Motor neuron (in vitro differentiated cells): ENCODE data around the gene ZNF592. TPM values are rescaled to one million over a fixed set of nuclear protein-coding genes. Genes with fewer than 3 reads are reported as not detected.
A peak's percentile ranks its signal among the peaks of the same experiment; 100 is the strongest.
"Not testable (repeated sequence)": the region's sequence is repeated elsewhere in the genome, so short reads cannot be mapped to it uniquely, and the experiment has no call there.

Experiments
- ATAC-seq, 8 experiments: fragments of 200-7000 bp; cut with Tn5 transposase; replicated peaks in 6 of 8; 2 replicates each; pipeline ENCODE4 v1.8.0; 2021; ENCODE audit warnings: mild to moderate bottlenecking in 8 of 8, moderate library complexity in 8 of 8
- H3K27ac ChIP-seq, 2 donors: fragments of 250-450 bp; sonication (Bioruptor Pico); 2 replicates each; pipeline ENCODE4 v1.9.0; 2021; ENCODE audit warnings: antibody characterized with exemption in 2 of 2, mild to moderate bottlenecking in 2 of 2, moderate library complexity in 1 of 2
- H3K4me1 ChIP-seq, 2 donors: fragments of 250-450 bp; sonication (Bioruptor Pico); replicated peaks in 1 of 2; 2 replicates each; pipeline ENCODE4 v1.6.1; 2021; ENCODE audit warnings: antibody characterized with exemption in 2 of 2, mild to moderate bottlenecking in 2 of 2, moderate library complexity in 1 of 2
- H3K4me3 ChIP-seq, 5 donors: fragments of 250-450 bp; sonication (Bioruptor Pico); 2 replicates each; pipeline ENCODE4 v1.9.0; 2021; ENCODE audit warnings: antibody characterized with exemption in 5 of 5, mild to moderate bottlenecking in 5 of 5, moderate library complexity in 4 of 5
- WGBS, 10 experiments: fragments of 450-650 bp; shearing (Covaris generic); methylation state at CpG; one replicate each; pipeline ENCODE4 v1.0.0; 2022; 5-methylcytosine and 5-hydroxymethylcytosine counted together
- in situ Hi-C, 9 experiments: fragments of 400-800 bp; cut with MboI; loops; one replicate each; pipeline ENCODE4 v1.15.0; 2021; ENCODE audit warnings: low sequenced_read_pairs in 9 of 9, low pct_unique_long_range_greater_than_20kb in 2 of 9; ENCODE audit not compliant: unreplicated experiment in 9 of 9
- total RNA-seq, 8 experiments: library from RNA; unstranded; fragments of 300-600 nt; gene quantifications; 2 replicates each; pipeline versions ENCODE4 v1.2.3 to v1.2.4, GENCODE V29; 2022

The ZNF592 gene
- total RNA-seq, 8 experiments from 2014 or later, result 5.7 to 14.6 (median 11.1) TPM

DNA sequence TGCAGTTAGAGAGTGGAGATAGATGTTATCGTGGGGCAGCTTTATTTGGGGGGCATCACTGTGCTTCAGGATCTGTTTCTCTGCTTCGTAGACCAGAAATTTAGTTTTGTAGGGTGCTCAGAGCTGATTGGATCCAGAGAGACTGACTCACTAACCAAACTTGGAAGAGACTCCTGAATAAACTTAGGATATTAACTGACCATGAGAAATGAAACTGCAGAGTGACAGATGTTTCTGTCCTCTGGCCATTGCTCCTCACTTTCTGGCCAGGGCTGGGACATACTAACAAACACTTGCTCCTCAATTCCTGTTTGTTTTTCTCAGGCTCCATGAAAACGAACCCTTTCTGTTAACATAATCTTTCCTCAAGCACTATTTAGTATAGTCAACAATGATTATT is 4.3 kb downstream of the ZNF592 start:
- Histone ChIP-seq H3K4me3 (no peak overlapping the region), H3K27ac (no peak overlapping the region), H3K4me1 (peaks cover 13 to 20% of the 10 kb centered on the region in 2 donors)
- in situ Hi-C loops, result no loop called here
- WGBS, 10 experiments, result 0 to 100% (median 80%) methylated on average over 1 to 3 of the region's 3 CpGs; no CpG with 5 or more reads in 1 of the 10 experiments
- peak in 2 of 8 experiments; percentile 2 to 4 for ATAC-seq

DNA sequence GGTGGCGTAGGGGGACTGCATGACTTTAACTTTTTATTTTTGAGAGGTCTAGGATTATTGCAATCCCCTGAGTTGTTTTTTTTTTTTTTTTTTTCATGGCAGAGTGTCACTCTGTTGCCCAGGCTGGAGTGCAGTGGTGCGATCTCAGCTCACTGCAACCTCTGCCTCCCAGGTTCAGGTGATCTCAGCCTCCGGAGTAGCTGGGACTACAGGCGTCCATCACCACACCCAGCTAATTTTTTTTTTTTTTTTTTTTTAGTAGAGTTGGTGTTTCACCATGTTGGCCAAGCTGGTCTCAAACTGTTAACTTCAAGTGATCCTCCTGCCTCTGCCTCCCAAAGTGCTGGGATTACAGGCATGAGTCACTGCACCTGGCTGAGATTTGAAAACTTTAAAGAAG is 6.5 kb downstream of the ZNF592 start:
- 82 to 100% (median 100%) methylated on average over 1 to 4 of the region's 4 CpGs for WGBS, 10 experiments
- H3K27ac ChIP-seq, H3K4me3 ChIP-seq, ATAC-seq, in situ Hi-C loops: not testable (repeated sequence)
- peaks cover 9 to 14% of the 10 kb centered on the region in 2 donors for H3K4me1 ChIP-seq

DNA sequence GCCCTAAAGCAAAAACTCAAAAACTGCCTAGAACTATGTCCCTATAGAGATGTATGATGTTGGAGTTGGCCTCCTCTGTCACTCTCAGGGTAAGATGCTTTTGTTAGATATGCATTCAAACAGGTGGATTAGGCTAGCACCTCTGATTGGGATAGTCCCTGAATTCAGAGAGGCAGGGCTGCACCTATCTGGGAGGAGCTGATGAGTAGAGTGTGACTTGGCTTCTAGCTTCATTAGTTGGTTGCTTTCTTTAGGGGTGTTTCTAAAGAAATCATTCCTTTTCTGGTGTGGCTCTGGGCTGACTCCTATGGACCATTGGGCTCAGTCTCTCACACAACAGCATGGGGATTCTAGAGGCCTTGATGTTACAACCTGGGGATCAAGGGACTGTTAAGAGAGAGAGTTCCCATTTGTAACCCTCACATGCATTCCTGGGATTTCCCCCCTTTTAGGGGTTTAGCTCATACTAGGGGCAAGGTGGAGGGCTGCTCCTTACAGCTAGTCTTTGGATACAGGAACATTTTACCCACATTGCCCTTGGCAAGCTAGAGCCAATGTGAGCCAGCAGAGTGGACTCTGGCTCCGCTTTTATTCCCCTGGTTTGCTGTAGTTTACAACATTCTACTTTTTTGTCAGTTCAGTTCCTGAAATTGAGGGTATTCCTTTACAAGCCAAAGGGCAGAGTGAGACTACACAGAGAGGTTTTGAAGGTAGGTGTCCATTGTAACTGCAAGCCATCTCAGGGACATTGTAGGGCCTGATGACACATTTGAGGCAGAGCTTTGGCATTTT is 7.5 kb downstream of the ZNF592 start:
- Histone ChIP-seq H3K27ac (no peak overlapping the region), H3K4me1 (peaks cover 0 to 3% of the 10 kb centered on the region in 2 donors), H3K4me3 (no peak overlapping the region)
- WGBS, 10 experiments, result 100% methylated on average over 1 of the region's 1 CpG; no CpG with 5 or more reads in 9 of the 10 experiments
- in situ Hi-C loops, result no loop called here
- no peak for ATAC-seq

DNA sequence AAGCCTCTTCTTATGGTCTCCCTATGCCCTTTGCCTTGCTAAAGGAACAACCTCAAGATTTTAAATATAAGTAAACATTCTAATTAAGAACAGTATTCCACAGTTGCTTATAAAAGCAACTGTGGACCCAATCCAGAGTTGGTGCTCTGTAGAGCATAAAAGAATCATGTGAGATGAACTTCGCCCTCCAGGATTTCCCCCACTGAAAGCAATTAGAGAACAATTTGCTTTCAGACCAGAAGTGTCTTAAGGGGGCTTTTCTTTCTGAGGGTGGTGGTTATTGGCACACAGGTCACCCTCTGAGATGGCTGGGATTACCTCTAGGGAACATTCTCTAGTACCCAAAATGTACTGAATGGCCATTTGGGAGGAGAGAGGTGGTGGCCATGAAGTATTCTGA is 10.6 kb downstream of the ZNF592 start:
- WGBS, 10 experiments, result 67 to 100% (median 85%) methylated on average over 1 of the region's 1 CpG; no CpG with 5 or more reads in 4 of the 10 experiments
- H3K4me1 ChIP-seq, result no peaks in the 10 kb centered on the region
- H3K4me3 ChIP-seq, result no peak overlapping the region
- ATAC-seq, result no peak
- in situ Hi-C loops, result no loop called here
- no peak overlapping the region for H3K27ac ChIP-seq

DNA sequence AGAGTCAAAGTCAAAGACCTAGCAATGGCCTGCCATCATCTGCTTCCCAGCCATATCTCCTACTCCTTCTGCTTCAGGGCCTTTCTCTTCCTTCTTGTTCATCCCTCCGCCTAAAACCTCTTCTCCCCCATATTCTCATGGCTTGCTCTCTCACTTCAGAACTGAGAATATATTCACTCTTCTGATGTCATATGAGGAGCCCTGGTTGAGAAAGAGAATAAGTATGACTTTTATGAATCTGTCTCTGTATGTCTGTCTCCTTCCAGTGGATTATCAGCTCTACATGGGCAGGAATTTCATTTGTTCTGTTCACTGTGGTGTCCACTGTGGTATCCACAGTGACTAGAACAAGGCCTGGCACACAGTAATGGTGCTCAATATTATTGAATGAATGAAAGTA is 11.8 kb downstream of the ZNF592 start:
- ATAC-seq, result no peak
- Histone ChIP-seq H3K4me1 (no peaks in the 10 kb centered on the region), H3K27ac (no peak overlapping the region), H3K4me3 (no peak overlapping the region)
- WGBS, 10 experiments, result 80 to 100% (median 100%) methylated on average over 1 of the region's 1 CpG; no CpG with 5 or more reads in 3 of the 10 experiments
- in situ Hi-C loops, result no loop called here

DNA sequence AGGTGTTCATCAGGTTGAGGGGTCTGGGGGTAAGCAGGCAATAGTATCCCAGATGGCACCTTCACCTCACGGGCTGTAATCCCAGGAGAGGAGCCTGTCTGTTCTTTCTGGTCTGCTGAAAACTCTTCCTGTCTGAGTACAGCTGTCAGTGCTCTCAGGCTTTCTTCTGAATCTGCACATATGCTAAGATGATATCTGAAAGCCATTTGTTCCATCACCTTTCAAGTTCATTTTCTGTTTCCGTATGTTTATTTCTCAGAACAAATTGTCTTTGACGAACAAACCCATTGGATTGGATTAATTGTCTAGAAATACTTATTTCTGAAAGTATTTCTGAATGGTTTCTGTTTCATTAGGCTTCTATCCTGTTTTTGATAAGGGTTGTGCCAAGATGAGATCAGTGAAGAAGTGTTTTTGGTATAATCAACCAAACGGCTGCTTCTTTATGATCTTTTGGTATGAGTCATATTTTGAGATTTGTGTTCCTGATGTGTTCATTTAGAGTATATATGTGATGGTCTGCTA is 13.3 kb downstream of the ZNF592 start:
- Histone ChIP-seq H3K4me3 (no peak overlapping the region), H3K4me1 (no peaks in the 10 kb centered on the region), H3K27ac (no peak overlapping the region)
- no peak for ATAC-seq
- in situ Hi-C loops, result no loop called here
- 0 to 100% (median 78%) methylated on average over 1 to 4 of the region's 4 CpGs; no CpG with 5 or more reads in 1 of the 10 experiments for WGBS, 10 experiments

DNA sequence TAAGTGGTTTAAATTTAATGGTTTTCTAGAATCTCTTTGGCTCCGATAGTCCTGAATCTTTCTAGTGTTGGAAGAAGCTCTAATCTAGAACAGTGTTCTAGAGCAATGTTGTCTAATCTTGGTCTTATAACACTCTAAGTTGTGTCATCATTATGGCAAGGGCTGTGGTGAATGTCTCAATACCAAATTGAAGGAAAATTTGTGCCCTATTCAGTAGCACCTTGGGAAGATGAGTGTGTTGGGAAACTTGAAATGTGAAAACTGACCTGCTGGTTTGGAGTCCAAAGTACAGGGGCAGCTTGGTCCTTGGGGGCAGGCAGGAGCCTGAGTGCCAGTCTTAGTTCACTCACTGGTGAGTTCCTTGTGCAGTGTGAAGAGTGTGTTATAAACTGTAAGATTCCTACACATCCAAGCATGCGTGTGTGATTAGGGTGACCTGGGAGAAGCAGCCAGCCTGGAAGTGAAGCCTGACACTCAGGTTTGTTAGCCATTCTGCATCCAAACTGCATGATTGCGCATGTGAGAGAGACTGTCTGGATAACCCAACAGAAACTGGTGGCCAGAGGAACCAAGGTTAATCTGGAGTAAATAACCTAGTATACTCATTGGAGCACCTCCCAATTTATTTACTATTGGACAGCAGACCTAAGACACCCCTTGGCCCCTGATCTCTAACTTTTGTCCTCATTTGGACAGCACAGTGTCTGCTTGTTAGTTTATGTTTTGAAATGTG is 14.6 kb downstream of the ZNF592 start:
- whole genome bisulfite sequencing, 10 experiments, result 83 to 100% (median 100%) methylated on average over 1 to 3 of the region's 3 CpGs; no CpG with 5 or more reads in 2 of the 10 experiments
- ATAC-seq, result peak in 2 of 8 experiments; percentile 23 to 34
- in situ Hi-C loops, result no loop called here
- H3K4me3 ChIP-seq, result no peak overlapping the region
- no peaks in the 10 kb centered on the region for H3K4me1 ChIP-seq
- no peak overlapping the region for H3K27ac ChIP-seq

DNA sequence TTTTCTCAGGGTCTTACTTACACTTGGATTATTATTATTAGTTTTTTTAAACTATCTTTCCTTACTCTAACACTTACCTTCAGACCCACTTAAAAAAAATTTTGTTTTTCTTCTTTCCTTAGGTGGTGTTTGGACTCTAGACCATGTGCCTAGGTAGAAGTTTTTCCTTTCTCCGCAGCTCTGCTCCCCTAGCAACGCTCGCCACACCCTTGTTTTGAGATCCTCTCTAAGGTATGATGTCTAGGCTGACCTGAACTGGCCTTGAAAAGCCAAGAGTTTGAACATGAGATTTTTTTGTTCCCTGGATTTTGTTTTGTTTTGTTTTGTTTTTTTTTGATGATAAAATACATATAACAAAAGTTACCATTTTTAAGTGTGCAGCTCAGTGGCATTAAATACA is 16.2 kb downstream of the ZNF592 start:
- WGBS, 10 experiments, result 93 to 100% (median 100%) methylated on average over 2 to 3 of the region's 3 CpGs; no CpG with 5 or more reads in 1 of the 10 experiments
- no peaks in the 10 kb centered on the region for H3K4me1 ChIP-seq
- H3K4me3 ChIP-seq, result no peak overlapping the region
- no peak for ATAC-seq
- H3K27ac ChIP-seq, result no peak overlapping the region
- in situ Hi-C loops, result no loop called here

DNA sequence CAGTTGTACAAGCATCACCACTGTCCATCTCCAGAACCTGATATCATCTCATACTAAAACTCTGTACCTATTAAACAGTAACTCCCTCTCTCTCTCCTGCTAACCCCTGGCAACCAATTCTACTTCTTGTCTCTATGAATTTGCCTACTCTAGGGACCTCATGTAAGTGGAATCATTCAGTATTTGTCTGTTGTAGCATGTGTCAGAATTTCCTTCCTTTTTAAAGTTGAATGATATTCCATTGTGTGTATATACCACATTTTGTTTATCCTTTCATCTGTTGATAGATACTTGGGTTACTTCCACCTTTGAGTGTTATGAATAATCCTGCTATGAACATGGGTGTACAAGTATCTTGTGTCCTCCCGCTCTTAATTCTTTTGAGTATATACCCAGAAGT is 16.6 kb downstream of the ZNF592 start:
- no peaks in the 10 kb centered on the region for H3K4me1 ChIP-seq
- in situ Hi-C loops, result no loop called here
- 100% methylated on average over 1 of the region's 1 CpG; no CpG with 5 or more reads in 3 of the 10 experiments for WGBS, 10 experiments
- no peak overlapping the region for H3K27ac ChIP-seq
- H3K4me3 ChIP-seq, result no peak overlapping the region
- no peak for ATAC-seq

DNA sequence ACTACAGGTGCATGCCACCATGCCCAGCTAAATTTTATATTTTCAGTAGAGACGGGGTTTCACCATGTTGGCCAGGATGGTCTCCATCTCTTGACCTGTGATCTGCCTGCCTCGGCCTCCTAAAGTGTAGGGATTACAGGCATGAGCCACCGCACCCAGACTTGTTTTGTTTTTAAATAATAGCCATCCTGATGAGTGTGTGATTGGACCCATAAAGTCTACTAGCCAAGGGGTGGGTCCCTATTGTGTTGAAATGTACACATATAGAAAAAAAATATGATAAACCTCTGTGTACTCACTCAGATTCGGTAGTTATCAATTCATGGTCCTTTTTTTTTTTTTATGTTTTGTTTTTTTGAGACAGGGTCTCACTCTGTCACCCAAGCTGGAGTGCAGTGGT is 17.3 kb downstream of the ZNF592 start:
- in situ Hi-C loops, result no loop called here
- no peaks in the 10 kb centered on the region for H3K4me1 ChIP-seq
- no peak for ATAC-seq
- 88 to 100% (median 100%) methylated on average over 1 to 4 of the region's 4 CpGs; no CpG with 5 or more reads in 3 of the 10 experiments for WGBS, 10 experiments
- no peak overlapping the region for H3K4me3 ChIP-seq
- H3K27ac ChIP-seq, result no peak overlapping the region

DNA sequence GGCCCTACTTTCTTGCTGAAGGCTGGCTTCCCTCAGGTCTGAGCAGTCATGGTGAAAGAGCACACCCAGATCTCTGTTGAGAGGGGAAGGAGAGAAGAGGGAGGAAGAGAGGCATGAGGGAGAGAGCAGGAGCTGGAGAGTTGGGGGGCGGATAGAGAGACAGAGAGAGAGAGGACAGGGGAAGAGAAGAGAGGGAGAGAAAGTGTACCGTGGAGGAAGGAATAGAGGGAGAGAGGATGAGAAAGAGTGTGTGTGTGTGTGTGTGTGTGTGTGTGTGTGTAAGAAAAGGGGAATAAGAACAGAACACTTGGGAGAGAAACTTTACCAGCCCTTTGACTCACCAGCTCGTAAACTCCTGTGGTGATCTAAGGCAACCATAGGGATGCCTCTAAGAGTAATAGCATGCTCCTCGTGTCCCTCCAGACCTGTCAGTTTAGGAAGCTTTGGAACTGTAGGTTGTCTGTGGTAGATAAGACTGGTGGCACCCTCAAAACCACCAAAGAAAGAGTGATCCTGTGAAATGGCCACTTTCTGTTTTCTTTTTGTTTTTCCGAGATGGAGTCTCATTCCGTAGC is 18.2 kb downstream of the ZNF592 start:
- Histone ChIP-seq H3K27ac (no peak overlapping the region), H3K4me3 (no peak overlapping the region), H3K4me1 (no peaks in the 10 kb centered on the region)
- ATAC-seq, result no peak
- in situ Hi-C loops, result no loop called here
- 80 to 100% (median 89%) methylated on average over 2 to 6 of the region's 6 CpGs; no CpG with 5 or more reads in 1 of the 10 experiments for WGBS, 10 experiments

DNA sequence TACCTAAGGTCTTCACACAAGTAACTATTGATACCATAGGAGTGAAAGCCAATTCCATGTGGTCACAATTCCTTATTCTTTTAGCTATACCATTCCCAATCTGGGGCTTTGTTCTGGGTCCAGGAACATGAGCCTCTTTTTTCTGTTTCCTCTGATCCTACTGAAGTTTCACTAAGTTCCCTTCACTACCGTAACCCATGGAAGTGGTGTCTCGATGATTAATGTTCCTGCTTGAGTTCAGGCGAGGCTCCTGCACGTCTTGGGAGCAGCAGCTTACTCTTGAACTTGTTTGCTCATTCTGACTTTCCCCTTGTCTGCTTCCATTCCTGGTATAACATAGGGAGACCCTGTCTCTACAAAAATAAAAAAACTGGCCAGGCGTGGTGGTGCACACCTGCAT is 23.6 kb downstream of the ZNF592 start:
- peak in 1 of 8 experiments; percentile 24 for ATAC-seq
- Histone ChIP-seq H3K4me3 (no peak overlapping the region), H3K27ac (no peak overlapping the region), H3K4me1 (no peaks in the 10 kb centered on the region)
- in situ Hi-C loops, result no loop called here
- WGBS, 10 experiments, result 69 to 100% (median 85%) methylated on average over 1 to 5 of the region's 5 CpGs; no CpG with 5 or more reads in 2 of the 10 experiments

DNA sequence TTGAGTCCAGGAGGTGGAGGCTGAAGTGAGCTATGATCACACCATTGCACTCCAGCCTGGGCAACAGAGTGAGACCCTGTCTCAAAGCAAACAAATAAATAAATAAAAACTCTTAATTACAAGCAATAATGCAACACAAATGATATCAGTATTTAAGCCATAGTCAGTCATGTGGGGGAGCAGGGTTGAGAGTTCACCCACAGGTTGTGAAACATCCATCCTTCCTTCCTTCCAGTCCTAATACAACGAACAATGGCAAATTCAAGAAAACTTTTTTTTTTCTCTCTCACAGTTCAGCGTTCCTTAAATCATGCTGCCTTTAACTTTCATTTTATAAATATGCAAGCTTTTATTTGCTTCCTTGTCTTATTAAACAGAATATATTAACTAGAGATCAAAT is 24.1 kb downstream of the ZNF592 start:
- 29 to 100% (median 90%) methylated on average over 1 to 2 of the region's 2 CpGs for WGBS, 10 experiments
- Histone ChIP-seq H3K27ac (no peak overlapping the region), H3K4me3 (no peak overlapping the region), H3K4me1 (no peaks in the 10 kb centered on the region)
- in situ Hi-C loops, result no loop called here
- ATAC-seq, result no peak
